ENCODE measurements around the gene ACOT7. TPM values are rescaled to one million over a fixed set of nuclear protein-coding genes. Genes with fewer than 3 reads are reported as not detected.
A peak's percentile ranks its signal among the peaks of the same experiment; 100 is the strongest.

Gene ACOT7
- total RNA-seq, 1 donor from 2014 or later: 48.1 TPM

DNA sequence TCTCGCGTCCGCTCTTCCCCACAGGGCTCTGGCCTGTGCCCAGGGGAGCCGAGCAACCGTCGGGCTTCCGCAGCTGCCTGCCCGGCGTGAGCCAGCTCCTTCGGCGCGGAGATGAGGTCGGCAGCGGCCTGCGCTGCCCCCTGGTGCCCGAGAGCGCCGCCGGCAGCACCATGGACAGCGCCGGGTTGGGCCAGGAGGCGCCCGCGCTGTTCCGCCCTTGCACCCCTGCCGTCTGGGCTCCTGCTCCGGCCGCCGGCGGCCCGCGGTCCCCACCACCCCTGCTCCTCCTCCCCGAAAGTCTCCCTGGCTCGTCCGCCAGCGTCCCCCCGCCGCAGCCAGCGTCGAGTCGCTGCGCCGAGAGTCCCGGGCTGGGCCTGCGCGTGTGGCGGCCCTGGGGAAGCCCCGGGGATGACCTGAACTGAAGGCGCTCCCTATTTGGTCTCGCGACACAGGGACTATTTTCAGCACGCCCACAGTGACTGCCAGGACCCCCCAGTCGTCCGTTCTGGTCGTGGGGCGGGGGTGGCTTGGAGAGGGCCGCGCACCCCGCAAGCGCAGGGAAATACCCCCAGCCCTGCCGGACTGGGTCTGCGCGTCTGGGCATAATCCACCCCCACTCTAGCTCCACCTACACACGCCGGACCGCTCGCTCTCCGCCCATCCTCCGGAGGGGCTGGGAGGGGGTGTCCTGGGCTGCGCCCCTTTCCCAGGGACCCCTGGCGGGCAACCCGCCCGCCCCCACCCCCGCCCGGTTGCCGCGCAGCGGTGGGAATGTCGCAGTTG lies 148.3 kb downstream of the ACOT7 start:
- TF ChIP-seq, protein P1, sequence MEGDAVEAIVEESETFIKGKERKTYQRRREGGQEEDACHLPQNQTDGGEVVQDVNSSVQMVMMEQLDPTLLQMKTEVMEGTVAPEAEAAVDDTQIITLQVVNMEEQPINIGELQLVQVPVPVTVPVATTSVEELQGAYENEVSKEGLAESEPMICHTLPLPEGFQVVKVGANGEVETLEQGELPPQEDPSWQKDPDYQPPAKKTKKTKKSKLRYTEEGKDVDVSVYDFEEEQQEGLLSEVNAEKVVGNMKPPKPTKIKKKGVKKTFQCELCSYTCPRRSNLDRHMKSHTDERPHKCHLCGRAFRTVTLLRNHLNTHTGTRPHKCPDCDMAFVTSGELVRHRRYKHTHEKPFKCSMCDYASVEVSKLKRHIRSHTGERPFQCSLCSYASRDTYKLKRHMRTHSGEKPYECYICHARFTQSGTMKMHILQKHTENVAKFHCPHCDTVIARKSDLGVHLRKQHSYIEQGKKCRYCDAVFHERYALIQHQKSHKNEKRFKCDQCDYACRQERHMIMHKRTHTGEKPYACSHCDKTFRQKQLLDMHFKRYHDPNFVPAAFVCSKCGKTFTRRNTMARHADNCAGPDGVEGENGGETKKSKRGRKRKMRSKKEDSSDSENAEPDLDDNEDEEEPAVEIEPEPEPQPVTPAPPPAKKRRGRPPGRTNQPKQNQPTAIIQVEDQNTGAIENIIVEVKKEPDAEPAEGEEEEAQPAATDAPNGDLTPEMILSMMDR (IDR thresholded peaks at IDR 0.05): peak; percentile 86
- peak; percentile 95 for DNase-seq (ENCODE audit: low spot score)
- no peaks in the 10 kb centered on the region for H3K36me3 Mint-ChIP-seq (ENCODE audit: low read depth)
- H3K27me3 Mint-ChIP-seq (ENCODE audit: low read depth): peaks cover 40% of the 10 kb centered on the region
- H3K4me3 Mint-ChIP-seq (ENCODE audit: unreplicated experiment): no peak overlapping the region
- H3K4me1 Mint-ChIP-seq (ENCODE audit: low read depth): peaks cover 15% of the 10 kb centered on the region
- H3K27ac Mint-ChIP-seq (ENCODE audit: unreplicated experiment): no peak overlapping the region
- H3K9me3 Mint-ChIP-seq (ENCODE audit: low read depth): no peaks in the 10 kb centered on the region

DNA sequence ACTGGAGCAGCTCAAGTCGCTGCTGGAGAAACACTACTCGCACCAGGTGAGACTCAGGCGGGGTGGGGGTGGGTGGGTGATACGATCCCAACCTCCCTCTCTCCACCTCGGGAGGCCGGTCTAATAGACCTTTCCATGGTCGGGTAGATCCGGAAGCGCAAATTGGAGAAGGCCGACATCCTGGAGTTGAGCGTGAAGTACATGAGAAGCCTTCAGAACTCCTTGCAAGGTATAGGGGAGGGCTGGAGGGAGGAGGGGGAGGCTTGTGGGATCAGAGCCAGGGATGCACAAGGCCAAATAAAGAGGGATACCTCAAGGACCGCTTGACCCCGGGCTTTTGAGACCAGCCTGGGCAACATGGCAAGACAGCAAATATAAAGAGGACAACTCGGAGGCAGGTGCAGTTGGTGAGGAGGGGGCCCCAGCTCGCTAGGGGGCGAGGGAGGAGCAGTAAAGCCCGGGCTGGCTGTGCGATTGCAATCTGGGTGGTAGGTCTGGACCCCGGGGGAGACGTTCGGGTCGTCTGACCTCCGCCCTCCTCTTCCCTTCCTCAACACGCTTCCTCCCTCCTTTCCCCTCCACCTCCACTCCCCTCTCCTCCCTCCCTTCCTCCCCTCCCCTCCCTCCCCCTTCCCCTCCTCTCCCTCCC lies 149.0 kb downstream of the ACOT7 start:
- H3K27ac Mint-ChIP-seq (ENCODE audit: unreplicated experiment): no peak overlapping the region
- peaks cover 15% of the 10 kb centered on the region for H3K4me1 Mint-ChIP-seq (ENCODE audit: low read depth)
- no peak overlapping the region for H3K4me3 Mint-ChIP-seq (ENCODE audit: unreplicated experiment)
- H3K27me3 Mint-ChIP-seq (ENCODE audit: low read depth): peaks cover 41% of the 10 kb centered on the region
- TF ChIP-seq, protein P1 (IDR thresholded peaks at IDR 0.05): no peak
- H3K9me3 Mint-ChIP-seq (ENCODE audit: low read depth): no peaks in the 10 kb centered on the region
- no peaks in the 10 kb centered on the region for H3K36me3 Mint-ChIP-seq (ENCODE audit: low read depth)
- DNase-seq (ENCODE audit: low spot score): no peak

DNA sequence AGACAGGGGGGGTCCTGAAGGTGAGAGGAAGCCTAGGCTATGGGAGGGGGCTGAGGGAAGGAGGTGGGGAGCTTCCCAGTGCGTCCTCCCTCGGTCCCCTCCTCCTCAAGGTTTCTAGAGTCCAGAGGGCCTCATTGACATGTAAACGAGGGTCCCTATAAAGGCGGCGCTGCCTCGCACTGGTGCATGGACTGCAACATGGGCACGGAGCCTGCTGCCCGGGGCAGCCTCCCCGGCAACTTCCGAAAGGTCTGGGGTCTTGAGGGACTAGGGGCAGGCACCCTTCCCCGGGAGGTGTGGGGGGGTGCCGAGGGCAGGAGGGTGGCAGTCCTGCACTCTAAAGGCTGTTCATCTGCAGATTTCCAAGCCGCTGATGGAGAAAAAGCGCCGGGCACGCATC lies 149.6 kb downstream of the ACOT7 start, which contains the start of gene HES3:
Gene HES3 (plus strand): TSS at position 187 of the 400 bp plus-strand sequence. CDS start 187 bp downstream, at position 374.
- no peak for DNase-seq (ENCODE audit: low spot score)
- H3K4me1 Mint-ChIP-seq (ENCODE audit: low read depth): peaks cover 15% of the 10 kb centered on the region
- TF ChIP-seq, protein P1 (IDR thresholded peaks at IDR 0.05): no peak
- peaks cover 43% of the 10 kb centered on the region for H3K27me3 Mint-ChIP-seq (ENCODE audit: low read depth)
- H3K36me3 Mint-ChIP-seq (ENCODE audit: low read depth): no peaks in the 10 kb centered on the region
- no peaks in the 10 kb centered on the region for H3K9me3 Mint-ChIP-seq (ENCODE audit: low read depth)
- no peak within 1 kb of the TSS for H3K27ac Mint-ChIP-seq (ENCODE audit: unreplicated experiment)
- H3K4me3 Mint-ChIP-seq (ENCODE audit: unreplicated experiment): no peak within 1 kb of the TSS

DNA sequence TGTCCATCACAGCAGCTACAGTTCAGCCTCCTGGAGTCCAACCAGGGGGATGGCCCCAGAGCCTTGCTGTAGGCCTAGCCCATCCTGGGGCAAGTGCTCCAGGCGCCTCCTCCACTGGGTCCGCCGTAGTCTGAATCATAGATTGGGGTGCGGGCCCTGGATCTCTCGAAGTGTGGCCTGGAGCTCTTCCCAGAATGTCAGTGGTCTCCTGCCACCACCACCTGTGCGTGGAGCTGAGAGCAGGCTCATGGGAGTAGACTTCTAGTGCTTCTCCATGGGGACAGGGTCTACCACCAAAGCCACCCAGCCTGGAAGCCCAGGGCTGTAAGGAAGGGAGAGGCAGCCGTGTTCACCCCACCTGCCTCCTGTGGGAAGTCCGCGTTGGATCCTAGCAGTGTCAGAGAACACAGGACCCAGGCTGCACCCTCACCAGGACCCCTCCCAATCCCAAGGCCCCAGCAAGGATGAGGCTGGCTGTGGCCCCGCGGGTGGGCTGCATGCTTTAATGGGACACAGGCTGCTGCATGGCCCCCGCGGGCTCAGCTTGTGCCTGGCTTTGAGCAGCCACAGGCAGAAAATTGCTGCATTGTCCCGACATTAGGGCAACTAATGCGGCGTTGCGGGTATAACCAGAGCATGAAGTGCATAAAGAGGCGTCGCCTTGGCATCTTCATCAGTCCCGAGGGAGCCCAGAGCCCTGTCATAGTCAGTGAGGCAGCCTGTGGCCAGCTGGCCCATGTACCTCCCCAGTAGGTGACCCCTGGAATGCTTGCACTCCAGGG lies 150.3 kb downstream of the ACOT7 start:
- Mint-ChIP-seq H3K27ac (ENCODE audit: unreplicated experiment) (no peak overlapping the region), H3K27me3 (ENCODE audit: low read depth) (peaks cover 43% of the 10 kb centered on the region), H3K36me3 (ENCODE audit: low read depth) (no peaks in the 10 kb centered on the region), H3K9me3 (ENCODE audit: low read depth) (no peaks in the 10 kb centered on the region), H3K4me1 (ENCODE audit: low read depth) (peaks cover 15% of the 10 kb centered on the region), H3K4me3 (ENCODE audit: unreplicated experiment) (no peak overlapping the region)
- no peak for DNase-seq (ENCODE audit: low spot score)
- TF ChIP-seq, protein P1 (IDR thresholded peaks at IDR 0.05): no peak
